ENCODE results near the gene HES1.

DNA sequence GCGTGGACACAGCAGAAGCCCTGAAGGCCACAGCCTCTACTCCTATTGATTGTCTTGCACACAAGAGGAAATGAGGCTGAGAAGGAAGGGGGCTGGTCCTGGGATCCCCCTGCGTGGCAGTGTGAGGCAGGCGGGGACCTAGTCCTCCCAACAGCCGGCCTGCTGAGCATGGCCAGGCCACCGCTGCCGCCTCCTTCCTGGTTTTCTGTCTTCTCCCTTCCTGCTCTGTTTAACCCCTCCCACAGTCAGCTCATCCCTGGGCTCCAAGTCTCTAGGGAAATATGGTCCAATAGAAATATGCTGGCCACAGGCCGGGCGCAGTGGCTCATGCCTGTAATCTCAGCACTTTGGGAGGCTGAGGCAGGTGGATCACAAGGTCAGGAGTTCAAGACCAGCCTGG, 42.1 kb upstream of the HES1 start:
- TF ChIP-seq, protein P1, sequence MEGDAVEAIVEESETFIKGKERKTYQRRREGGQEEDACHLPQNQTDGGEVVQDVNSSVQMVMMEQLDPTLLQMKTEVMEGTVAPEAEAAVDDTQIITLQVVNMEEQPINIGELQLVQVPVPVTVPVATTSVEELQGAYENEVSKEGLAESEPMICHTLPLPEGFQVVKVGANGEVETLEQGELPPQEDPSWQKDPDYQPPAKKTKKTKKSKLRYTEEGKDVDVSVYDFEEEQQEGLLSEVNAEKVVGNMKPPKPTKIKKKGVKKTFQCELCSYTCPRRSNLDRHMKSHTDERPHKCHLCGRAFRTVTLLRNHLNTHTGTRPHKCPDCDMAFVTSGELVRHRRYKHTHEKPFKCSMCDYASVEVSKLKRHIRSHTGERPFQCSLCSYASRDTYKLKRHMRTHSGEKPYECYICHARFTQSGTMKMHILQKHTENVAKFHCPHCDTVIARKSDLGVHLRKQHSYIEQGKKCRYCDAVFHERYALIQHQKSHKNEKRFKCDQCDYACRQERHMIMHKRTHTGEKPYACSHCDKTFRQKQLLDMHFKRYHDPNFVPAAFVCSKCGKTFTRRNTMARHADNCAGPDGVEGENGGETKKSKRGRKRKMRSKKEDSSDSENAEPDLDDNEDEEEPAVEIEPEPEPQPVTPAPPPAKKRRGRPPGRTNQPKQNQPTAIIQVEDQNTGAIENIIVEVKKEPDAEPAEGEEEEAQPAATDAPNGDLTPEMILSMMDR (IDR thresholded peaks at IDR 0.05) = no peak
- TF ChIP-seq EP300 (IDR thresholded peaks at IDR 0.05) = no peak

Measured in tibial nerve (tissue), 4 donors.